UCSD-AML1 (cell line): Measurements from ENCODE around the gene TBC1D14.
"Not testable (repeated sequence)": the region's sequence is repeated elsewhere in the genome, so short reads cannot be mapped to it uniquely, and the experiment has no call there.

ENCODE experiments used
- DNase-seq: peaks from one replicate; lab custom pipeline; 2025; ENCODE audit not compliant: unreplicated experiment; lab: John Stamatoyannopoulos, UW

Gene TBC1D14

DNA sequence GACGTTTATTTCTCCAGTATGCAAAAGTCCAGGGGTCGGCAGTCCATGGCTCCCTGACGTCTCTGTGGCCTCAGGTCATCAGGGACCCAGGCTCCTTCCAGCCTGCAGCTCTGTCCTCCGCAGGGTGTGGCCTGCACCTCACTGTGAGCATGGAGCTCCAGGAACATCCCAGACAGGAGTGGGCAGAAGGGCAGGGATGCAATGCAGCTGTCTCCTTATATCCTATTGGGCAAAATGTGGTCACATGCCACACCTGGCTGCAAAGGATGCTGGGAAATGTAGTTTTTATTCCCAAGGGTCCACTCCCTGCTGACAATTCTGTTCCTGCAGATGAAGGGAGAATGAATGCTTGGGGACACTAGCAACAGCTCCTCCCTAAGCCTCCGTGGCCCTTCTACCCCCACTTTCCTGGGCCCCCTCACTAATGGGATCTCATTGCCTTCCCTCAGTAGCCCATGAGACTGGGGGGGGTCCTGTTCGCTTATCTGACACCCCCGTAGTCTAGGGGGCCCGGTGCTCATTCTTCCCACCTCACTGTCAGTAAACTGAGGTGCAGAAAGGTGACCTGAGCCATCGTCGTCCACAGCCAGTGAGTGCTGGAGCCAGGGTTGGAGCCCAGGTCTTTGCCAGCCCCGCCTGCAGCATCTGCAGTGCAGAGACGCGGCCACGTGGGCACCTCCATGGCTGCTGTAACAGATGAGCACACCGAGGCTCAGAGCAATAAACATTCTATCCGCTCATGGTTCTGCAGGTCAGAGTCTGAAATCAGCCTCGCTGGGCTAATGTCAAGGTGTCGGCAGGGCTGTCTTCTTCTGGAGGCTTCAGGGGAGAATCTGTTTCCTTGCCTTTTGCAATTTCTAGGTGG lies 164.1 kb downstream of the TBC1D14 start:
- no peak for DNase-seq

DNA sequence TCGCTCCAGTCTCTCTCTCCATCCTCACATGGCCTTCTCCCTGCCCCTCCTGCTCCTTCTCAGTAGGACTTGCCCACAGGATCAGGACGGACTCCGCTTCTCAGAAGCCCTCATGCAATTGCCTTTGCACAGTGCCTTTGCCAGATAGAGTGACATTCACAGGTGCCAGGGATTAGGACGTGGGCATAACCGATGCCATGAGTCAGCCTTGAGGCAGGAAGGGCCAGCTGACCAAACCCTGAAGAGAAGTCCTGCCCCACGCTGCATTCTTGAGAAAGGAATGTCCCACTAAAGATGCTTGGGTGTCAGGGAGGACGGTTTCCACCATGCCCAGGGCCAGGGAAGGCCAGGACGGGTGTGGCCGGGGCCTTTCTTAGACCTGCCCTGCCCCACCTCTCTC lies 164.8 kb downstream of the TBC1D14 start:
- no peak for DNase-seq

DNA sequence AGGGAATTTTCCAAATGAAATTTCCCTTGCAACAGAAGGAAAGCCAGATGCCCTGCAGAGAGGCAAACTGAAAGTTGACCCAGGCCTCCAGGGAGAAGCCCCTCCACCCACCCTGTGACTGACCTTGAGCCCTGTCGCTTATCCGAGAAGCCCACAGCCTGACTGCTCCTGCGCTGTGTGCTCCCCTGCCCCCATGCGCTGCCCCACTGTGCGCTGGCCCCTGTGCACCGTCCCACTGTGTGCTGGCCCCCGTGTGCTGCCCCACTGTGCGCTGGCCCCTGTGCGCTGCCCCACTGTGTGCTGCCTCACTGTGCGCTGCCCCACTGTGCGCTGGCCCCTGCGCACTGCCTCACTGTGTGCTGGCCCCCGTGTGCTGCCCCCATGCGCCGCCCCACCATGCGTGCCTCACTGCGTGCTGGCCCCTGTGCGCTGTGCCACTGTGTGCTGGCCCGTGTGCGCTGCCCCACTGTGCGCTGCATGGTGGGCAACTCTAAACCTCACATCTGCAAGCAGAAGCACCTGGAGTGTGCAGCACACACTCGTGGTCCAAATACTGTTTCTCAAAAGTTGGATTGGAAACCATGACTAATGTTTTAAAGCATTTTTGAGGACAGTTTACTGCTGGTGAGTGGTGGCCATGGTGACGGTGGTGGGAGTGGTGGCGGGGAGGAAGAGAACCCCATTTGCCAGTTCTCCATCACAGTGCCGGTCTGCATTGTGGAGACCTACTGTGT lies 166.5 kb downstream of the TBC1D14 start:
- no peak for DNase-seq

DNA sequence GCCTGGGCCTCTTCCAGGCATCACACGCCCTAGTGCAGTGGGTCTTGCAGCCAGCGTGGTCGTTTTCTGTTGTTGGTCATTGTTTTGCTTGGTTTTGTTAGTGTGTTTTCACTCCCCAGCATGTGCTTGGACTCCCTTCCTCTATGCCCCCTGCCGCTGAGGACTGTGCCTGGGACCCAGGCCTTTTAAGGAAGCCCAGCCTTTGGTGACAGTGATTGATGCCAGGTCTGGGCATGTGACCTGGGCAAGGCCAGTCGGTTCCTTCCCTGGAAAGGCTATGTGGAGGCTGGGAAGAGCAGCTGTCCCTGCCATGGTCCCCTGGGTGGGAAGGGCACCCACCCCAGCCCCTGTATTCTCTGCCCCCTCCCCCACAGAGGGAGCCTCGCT lies 167.1 kb downstream of the TBC1D14 start:
- DNase-seq: no peak

DNA sequence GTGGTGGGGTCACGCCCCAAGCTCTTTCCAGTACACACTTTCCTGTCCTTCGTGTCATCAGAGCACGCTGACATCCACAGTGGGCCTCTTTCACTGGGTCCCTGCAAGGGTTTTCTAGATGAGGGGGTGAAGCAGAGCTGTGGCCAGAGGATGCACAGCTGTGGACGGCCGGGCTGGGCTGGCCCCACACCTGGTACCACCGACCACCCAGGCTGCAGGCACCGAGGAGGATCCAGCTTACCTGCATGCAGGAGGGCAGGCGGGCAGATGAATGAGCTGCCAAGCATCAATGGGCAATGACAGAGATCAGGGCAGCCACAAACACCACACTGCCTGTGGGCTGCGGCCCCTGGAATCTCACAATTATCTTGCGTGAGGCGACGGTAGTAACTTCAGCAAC lies 167.7 kb downstream of the TBC1D14 start:
- DNase-seq: no peak

DNA sequence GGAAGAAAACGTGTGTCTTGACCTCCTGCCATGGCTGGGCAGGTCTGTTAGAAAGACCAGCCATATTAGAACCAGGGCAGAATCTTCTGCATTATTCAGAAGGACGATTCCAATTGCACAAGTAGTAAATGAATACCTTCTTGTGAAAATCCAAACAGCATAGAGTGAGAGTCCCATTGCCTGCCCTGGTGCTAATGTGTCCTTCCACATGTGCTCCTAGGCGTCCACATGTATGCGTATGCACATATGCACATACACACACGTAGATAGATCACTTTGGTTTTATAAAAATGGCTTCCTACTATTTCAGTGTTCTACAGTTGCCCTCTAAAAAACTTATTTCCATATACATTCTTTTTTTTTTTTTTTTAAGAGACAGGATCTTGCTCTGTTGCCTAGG lies 168.4 kb downstream of the TBC1D14 start:
- no peak for DNase-seq

DNA sequence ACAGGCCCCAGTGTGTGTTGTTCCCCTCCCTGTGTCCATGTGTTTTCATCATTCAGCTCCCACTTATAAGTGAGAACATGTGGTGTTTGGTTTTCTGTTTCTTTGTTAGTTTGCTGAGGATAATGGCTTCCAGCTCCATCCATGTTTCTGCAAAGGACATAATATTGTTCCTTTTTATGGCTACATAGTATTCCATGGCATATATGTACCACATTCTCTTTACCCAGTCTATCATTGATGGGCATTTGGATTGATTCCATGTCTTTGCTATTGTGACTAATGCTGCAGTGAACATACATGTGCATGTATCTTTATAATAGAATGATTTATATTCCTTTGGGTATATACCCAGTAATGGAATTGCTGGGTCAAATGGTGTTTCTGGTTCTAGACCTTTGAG lies 169.9 kb downstream of the TBC1D14 start:
- DNase-seq: not testable (repeated sequence)

DNA sequence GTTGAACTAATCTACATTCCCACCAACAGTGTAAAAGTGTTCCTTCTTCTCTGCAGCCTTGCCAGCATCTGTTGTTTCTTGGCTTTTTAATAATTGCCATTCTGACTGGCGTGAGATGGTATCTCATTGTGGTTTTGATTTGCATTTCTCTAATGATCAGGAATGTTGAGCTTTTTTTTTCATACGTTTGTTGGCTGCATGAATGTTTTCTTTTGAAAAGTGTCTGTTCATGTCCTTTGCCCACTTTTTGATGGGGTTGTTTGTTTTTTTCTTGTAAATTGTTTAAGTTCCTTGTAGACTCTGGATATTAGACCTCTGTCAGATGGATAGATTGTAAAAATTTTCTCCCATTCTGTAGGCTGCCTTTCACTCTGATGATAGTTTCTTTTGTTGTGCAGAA lies 170.3 kb downstream of the TBC1D14 start:
- DNase-seq: not testable (repeated sequence)
